BE2C (cell line): ENCODE results near the gene SUPT3H.

Experiments used
- DNase-seq: peaks from one replicate; pipeline ENCODE4 v3.0.0-alpha.2; 2020
- H3K27me3 ChIP-seq: fragments of 250-450 bp; sonication (Bioruptor Pico); 2 replicates; pipeline ENCODE4 v1.5.1; 2020; ENCODE audit warnings: mild to moderate bottlenecking
- H3K36me3 ChIP-seq: fragments of 250-450 bp; sonication (Bioruptor Pico); 2 replicates; pipeline ENCODE4 v1.5.1; 2020; ENCODE audit warnings: mild to moderate bottlenecking
- H3K4me1 ChIP-seq: fragments of 250-450 bp; sonication (Bioruptor Pico); 2 replicates; pipeline ENCODE4 v1.5.1; 2020
- H3K4me3 ChIP-seq: 2 replicates; pipeline ENCODE4 v1.5.1; 2011; ENCODE audit warnings: low read depth, low read length
- H3K9me3 ChIP-seq: fragments of 250-450 bp; sonication (Bioruptor Pico); 2 replicates; pipeline ENCODE4 v1.5.1; 2020
- CTCF ChIP-seq: IDR thresholded peaks from 2 replicates; pipeline ENCODE4 v1.5.1; 2012; ENCODE audit warnings: mild to moderate bottlenecking, low read depth, low read length

The SUPT3H gene

GRCh38 chr6:45115696-45116095 is 262.0 kb downstream of the SUPT3H start:
- no peaks in the 10 kb centered on the region for H3K27me3 ChIP-seq
- H3K36me3 ChIP-seq = no peaks in the 10 kb centered on the region
- no peak for TF ChIP-seq CTCF
- no peaks in the 10 kb centered on the region for H3K9me3 ChIP-seq
- no peak for DNase-seq
- no peak overlapping the region for H3K4me3 ChIP-seq
- H3K4me1 ChIP-seq = no peaks in the 10 kb centered on the region

- no peaks in the 10 kb centered on the region for H3K9me3 ChIP-seq
- no peaks in the 10 kb centered on the region for H3K36me3 ChIP-seq
- DNase-seq = no peak
- H3K27me3 ChIP-seq = no peaks in the 10 kb centered on the region
- no peak overlapping the region for H3K4me3 ChIP-seq
- no peaks in the 10 kb centered on the region for H3K4me1 ChIP-seq
- no peak for TF ChIP-seq CTCF
These were observed 265.0 kb downstream of the SUPT3H start for GRCh38 chr6:45112711-45113110.

GRCh38 chr6:45109551-45109950 is 268.2 kb downstream of the SUPT3H start:
- no peak for DNase-seq
- no peaks in the 10 kb centered on the region for H3K4me1 ChIP-seq
- no peaks in the 10 kb centered on the region for H3K36me3 ChIP-seq
- no peaks in the 10 kb centered on the region for H3K27me3 ChIP-seq
- no peaks in the 10 kb centered on the region for H3K9me3 ChIP-seq
- H3K4me3 ChIP-seq = no peak overlapping the region
- no peak for TF ChIP-seq CTCF

- no peak for DNase-seq
- Histone ChIP-seq H3K4me3 (no peak overlapping the region), H3K4me1 (no peaks in the 10 kb centered on the region), H3K9me3 (no peaks in the 10 kb centered on the region), H3K27me3 (no peaks in the 10 kb centered on the region), H3K36me3 (no peaks in the 10 kb centered on the region)
- TF ChIP-seq CTCF = no peak
These were observed 272.4 kb downstream of the SUPT3H start for GRCh38 chr6:45105170-45105820.

- H3K9me3 ChIP-seq = no peaks in the 10 kb centered on the region
- no peak overlapping the region for H3K4me3 ChIP-seq
- no peaks in the 10 kb centered on the region for H3K36me3 ChIP-seq
- H3K4me1 ChIP-seq = no peaks in the 10 kb centered on the region
- H3K27me3 ChIP-seq = no peaks in the 10 kb centered on the region
- no peak for TF ChIP-seq CTCF
- no peak for DNase-seq
These were observed 273.3 kb downstream of the SUPT3H start for GRCh38 chr6:45104429-45104828.

- Histone ChIP-seq H3K36me3 (no peaks in the 10 kb centered on the region), H3K9me3 (no peaks in the 10 kb centered on the region), H3K27me3 (no peaks in the 10 kb centered on the region), H3K4me3 (no peak overlapping the region), H3K4me1 (no peaks in the 10 kb centered on the region)
- no peak for DNase-seq
- TF ChIP-seq CTCF = no peak
These were observed 279.5 kb downstream of the SUPT3H start for GRCh38 chr6:45098256-45098655.
